Motor neuron (in vitro differentiated cells): ENCODE results near the gene PTPRT. TPM values are rescaled to one million over a fixed set of nuclear protein-coding genes. Genes with fewer than 3 reads are reported as not detected.

Source experiments
- ATAC-seq, 8 experiments: fragments of 200-7000 bp; cut with Tn5 transposase; replicated peaks in 6 of 8; 2 replicates each; pipeline ENCODE4 v1.8.0; 2021; ENCODE audit warnings: mild to moderate bottlenecking in 8 of 8, moderate library complexity in 8 of 8
- H3K27ac ChIP-seq, 2 donors: fragments of 250-450 bp; sonication (Bioruptor Pico); 2 replicates each; pipeline ENCODE4 v1.9.0; 2021; ENCODE audit warnings: antibody characterized with exemption in 2 of 2, mild to moderate bottlenecking in 2 of 2, moderate library complexity in 1 of 2
- H3K4me1 ChIP-seq, 2 donors: fragments of 250-450 bp; sonication (Bioruptor Pico); replicated peaks in 1 of 2; 2 replicates each; pipeline ENCODE4 v1.6.1; 2021; ENCODE audit warnings: antibody characterized with exemption in 2 of 2, mild to moderate bottlenecking in 2 of 2, moderate library complexity in 1 of 2
- H3K4me3 ChIP-seq, 5 donors: fragments of 250-450 bp; sonication (Bioruptor Pico); 2 replicates each; pipeline ENCODE4 v1.9.0; 2021; ENCODE audit warnings: antibody characterized with exemption in 5 of 5, mild to moderate bottlenecking in 5 of 5, moderate library complexity in 4 of 5
- WGBS, 10 experiments: fragments of 450-650 bp; shearing (Covaris generic); methylation state at CpG; one replicate each; pipeline ENCODE4 v1.0.0; 2022; 5-methylcytosine and 5-hydroxymethylcytosine counted together
- in situ Hi-C, 9 experiments: fragments of 400-800 bp; cut with MboI; loops; one replicate each; pipeline ENCODE4 v1.15.0; 2021; ENCODE audit warnings: low sequenced_read_pairs in 9 of 9, low pct_unique_long_range_greater_than_20kb in 2 of 9; ENCODE audit not compliant: unreplicated experiment in 9 of 9
- total RNA-seq, 8 experiments: library from RNA; unstranded; fragments of 300-600 nt; gene quantifications; 2 replicates each; pipeline versions ENCODE4 v1.2.3 to v1.2.4, GENCODE V29; 2022

Gene PTPRT
- total RNA-seq, 8 experiments from 2014 or later = 0.05 to 1.0 (median 0.32) TPM; not detected in 1

DNA sequence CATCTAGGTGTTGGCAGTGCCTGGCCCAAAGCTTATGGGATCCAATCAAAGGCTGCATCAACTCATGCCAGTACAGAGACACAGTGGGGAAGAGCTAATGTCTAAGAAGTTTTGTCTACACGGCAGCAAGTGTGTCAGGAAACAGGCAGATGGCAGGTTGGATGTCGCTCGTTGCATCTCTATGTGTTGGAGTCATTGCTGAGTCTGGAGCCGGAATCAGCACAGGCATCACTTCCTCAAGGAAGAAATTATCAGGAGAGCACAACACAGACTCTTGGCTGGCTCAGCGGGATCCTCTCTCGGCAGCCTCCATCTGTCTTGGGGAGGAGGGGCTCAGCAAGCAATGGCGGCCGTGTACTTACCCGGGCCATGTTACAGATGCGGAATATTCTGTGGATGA is 1104.3 kb downstream of the PTPRT start:
- in situ Hi-C loops = no loop called here
- 56 to 100% (median 86%) methylated on average over 1 to 10 of the region's 10 CpGs; no CpG with 5 or more reads in 1 of the 10 experiments for WGBS, 10 experiments
- ATAC-seq = no peak
- Histone ChIP-seq H3K27ac (no peak overlapping the region), H3K4me1 (no peaks in the 10 kb centered on the region), H3K4me3 (no peak overlapping the region)

DNA sequence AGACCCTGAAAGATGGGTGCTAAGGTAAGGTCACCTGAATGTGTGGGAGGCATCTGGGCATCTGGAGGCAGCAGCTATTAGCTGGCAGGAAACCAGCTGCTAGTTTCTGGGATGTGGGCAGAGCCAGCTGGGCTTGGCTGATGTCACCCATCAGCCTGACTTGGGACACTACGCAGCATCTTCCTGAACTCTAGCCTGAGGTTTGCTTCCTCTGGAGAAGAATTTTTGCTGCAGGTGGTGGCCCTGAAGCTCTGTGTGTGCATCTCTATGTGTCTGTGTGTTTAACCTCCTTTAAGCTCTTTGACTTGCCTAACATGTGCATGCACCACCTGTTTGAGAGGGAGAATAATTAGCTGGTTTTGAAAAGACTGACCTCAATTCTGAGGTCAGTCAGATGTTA is 1106.4 kb downstream of the PTPRT start:
- Histone ChIP-seq H3K4me1 (no peaks in the 10 kb centered on the region), H3K27ac (no peak overlapping the region), H3K4me3 (no peak overlapping the region)
- WGBS, 10 experiments = 50 to 80% (median 69%) methylated on average over 1 of the region's 1 CpG; no CpG with 5 or more reads in 6 of the 10 experiments
- in situ Hi-C loops = no loop called here
- ATAC-seq = no peak

DNA sequence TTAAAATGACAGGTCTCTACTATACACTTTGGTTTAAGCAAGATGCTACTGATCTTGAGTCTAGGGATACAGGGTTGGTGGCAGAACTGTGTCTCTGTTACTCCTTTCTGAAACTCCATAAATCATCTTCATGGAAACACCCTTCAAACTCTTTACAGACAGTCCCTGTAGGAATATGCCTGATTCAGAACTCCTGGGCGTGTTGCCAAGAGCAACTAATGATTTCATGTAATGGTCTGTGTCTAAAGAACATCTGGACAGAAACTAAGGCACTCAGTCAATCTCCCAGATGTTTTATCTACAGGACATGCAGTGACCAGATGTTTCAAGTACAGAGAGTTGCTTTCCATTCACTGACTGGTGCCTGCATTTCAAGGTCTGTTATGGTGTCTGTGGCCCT is 1107.1 kb downstream of the PTPRT start:
- ATAC-seq = peak in 3 of 8 experiments; percentile 18 to 99 (median 99)

DNA sequence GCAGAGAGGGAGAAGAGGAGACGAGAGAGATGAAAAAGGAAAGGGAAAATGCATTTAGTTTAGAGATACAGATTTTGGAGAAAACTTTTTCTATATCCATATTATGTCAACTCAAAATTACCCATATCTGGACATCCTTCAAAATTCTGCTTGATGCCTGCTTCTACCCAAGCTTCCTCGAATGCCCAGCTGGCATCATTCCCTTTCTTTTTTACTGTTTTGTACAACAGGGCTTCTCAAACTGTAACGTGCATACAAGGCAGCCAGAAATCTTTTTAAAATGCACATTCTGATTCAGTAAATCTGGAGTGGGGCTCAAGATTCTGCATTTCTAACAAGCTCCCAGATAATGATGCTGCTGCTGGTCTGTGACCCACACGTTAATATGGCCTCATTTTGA is 1108.8 kb downstream of the PTPRT start:
- H3K4me3 ChIP-seq = no peak overlapping the region
- no peaks in the 10 kb centered on the region for H3K4me1 ChIP-seq
- in situ Hi-C loops = no loop called here
- no peak overlapping the region for H3K27ac ChIP-seq
- 0 to 80% (median 29%) methylated on average over 1 to 3 of the region's 4 CpGs for WGBS, 10 experiments
- ATAC-seq = no peak

More for the DNA sequence above, 1107.1 kb downstream of the PTPRT start:
- H3K4me3 ChIP-seq = no peak overlapping the region
- in situ Hi-C loops = no loop called here
- 0 to 86% (median 20%) methylated on average over 1 of the region's 1 CpG; no CpG with 5 or more reads in 5 of the 10 experiments for WGBS, 10 experiments
- no peaks in the 10 kb centered on the region for H3K4me1 ChIP-seq
- no peak overlapping the region for H3K27ac ChIP-seq

DNA sequence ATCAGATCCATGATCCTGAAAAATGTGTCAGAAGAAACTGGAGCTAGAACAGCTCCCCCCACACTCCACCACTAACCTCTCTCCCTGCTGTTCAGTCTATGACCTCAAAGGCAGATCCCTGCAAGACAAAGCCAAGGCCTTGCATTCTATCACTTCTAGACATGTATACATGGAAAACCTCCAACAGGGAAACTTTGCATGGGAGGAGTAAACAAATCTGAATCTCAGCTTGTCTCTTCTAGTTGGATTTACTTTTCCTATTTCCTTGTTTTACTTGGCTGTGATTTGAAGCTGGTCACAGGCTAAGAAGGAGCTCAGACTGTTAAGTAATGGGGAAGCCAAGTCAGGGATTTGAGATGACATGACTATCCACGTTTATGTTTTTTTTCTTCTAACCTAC is 1114.8 kb downstream of the PTPRT start:
- in situ Hi-C loops = no loop called here
- ATAC-seq = peak in 2 of 8 experiments; percentile 24 to 86
- WGBS, 10 experiments = 0 to 57% (median 21%) methylated on average over 1 of the region's 1 CpG; no CpG with 5 or more reads in 6 of the 10 experiments

DNA sequence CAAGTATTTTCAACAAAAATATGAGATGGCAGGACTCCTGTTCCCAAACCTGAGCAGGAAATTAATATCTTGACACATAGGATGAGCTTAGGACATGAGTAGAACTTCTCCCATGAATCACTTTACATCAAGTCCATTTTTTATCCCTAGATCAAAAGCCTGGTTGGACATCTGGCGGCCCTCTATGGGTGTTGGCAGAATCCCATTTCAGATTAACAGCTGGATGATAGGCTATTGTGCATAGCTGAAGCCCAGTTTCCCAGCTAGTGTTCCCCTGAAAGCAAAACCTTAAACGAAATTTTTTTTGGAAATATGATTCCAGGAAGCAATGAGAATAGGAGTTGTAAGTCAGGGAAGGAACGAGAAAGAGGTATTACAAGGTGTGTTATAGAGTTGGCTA is 1122.1 kb downstream of the PTPRT start:
- no peak overlapping the region for H3K27ac ChIP-seq
- no peak for ATAC-seq
- no peak overlapping the region for H3K4me3 ChIP-seq
- H3K4me1 ChIP-seq = no peaks in the 10 kb centered on the region
- in situ Hi-C loops = no loop called here
- WGBS, 10 experiments = 0 to 54% (median 30%) methylated on average over 1 to 3 of the region's 3 CpGs; no CpG with 5 or more reads in 3 of the 10 experiments

More for the DNA sequence above, 1114.8 kb downstream of the PTPRT start:
- Histone ChIP-seq H3K4me1 (no peaks in the 10 kb centered on the region), H3K4me3 (no peak overlapping the region), H3K27ac (no peak overlapping the region)

DNA sequence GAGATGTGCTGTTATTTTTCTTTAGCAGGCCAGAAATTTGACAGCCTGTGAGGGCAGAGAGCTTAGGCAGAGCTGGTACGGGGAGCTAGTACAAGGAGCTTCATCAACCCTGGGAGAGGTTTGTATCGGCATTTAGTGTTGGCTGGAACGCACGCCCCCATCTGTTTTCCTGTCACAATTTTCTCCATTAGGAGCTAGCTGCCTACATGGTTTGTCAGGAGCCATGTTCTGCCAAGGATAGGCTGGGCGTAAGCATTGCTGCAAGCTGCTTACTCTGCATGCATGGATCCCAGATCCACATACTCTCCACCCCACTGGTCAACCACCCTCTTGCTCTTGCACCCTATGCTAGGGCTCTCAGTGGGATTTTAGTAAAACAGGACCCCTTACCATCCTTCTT is 1122.5 kb downstream of the PTPRT start:
- in situ Hi-C loops = no loop called here
- H3K4me1 ChIP-seq = no peaks in the 10 kb centered on the region
- no peak overlapping the region for H3K27ac ChIP-seq
- 33 to 93% (median 83%) methylated on average over 1 to 3 of the region's 5 CpGs; no CpG with 5 or more reads in 4 of the 10 experiments for WGBS, 10 experiments
- H3K4me3 ChIP-seq = no peak overlapping the region
- ATAC-seq = no peak

DNA sequence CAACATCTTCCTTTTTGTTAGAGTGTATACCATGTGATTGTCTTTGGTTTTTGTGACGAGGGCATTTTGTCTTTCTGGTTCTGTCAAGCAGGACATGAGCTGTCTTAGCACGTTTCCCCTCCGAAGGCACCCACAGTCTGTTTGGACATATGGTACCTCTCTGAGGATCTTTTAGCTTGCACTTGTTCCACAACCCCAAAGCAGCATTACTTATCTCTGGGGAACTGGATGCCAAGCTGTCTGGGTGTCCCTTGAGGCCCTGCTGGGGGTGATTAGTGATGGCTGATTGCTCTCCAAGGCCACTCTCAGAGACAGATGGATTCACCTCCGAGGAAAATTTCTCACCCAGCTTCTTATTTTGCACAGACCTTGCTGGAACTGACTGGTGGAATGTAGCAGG is 1126.6 kb downstream of the PTPRT start:
- Histone ChIP-seq H3K4me3 (no peak overlapping the region), H3K4me1 (no peaks in the 10 kb centered on the region), H3K27ac (no peak overlapping the region)
- in situ Hi-C loops = no loop called here
- WGBS, 10 experiments = 0 to 65% (median 29%) methylated on average over 1 to 4 of the region's 4 CpGs; no CpG with 5 or more reads in 2 of the 10 experiments
- ATAC-seq = no peak

DNA sequence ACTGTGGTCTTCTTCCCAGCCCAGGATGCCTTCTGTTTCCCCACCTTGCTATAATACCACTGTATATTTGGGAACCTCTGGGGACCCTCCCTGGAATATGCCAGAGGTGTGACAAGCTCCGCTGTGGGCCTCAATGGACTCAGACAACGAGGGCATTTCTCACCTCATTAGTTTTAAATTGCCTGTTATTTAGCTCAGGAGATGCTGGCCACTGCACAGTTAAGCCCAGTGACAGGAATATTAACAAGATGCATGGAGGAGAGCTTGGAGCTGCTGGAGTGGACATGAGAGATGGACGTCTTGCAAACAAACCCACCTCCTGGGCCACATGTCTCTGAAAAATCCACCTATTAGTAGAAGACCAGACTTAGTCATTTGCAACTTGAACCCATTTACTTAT is 1136.4 kb downstream of the PTPRT start:
- no peak for ATAC-seq
- no peak overlapping the region for H3K27ac ChIP-seq
- WGBS, 10 experiments = 0 to 100% (median 33%) methylated on average over 1 to 3 of the region's 3 CpGs; no CpG with 5 or more reads in 5 of the 10 experiments
- H3K4me3 ChIP-seq = no peak overlapping the region
- in situ Hi-C loops = no loop called here
- H3K4me1 ChIP-seq = no peaks in the 10 kb centered on the region

DNA sequence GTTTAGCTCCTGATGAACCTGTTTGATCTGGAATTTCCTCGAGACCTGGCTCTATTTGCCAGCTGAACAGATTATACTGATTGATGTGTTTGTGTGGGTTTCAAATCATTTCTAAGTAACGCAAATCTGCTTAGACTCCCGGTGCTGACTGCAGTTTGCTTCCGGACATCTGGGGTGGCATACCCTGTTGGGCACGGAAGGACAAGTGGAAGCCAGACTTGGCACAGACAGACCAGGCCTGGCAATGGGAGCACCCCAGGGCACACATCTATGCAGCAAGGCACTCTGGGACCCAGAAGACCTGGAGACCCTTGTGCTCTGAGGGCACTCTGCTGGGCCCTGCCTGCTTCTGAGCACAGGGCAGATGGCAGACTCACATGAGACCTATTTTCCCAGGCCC is 1137.8 kb downstream of the PTPRT start:
- no peak overlapping the region for H3K4me3 ChIP-seq
- no peak overlapping the region for H3K27ac ChIP-seq
- no peak for ATAC-seq
- in situ Hi-C loops = no loop called here
- 0 to 72% (median 60%) methylated on average over 1 to 5 of the region's 5 CpGs; no CpG with 5 or more reads in 3 of the 10 experiments for WGBS, 10 experiments
- H3K4me1 ChIP-seq = no peaks in the 10 kb centered on the region

DNA sequence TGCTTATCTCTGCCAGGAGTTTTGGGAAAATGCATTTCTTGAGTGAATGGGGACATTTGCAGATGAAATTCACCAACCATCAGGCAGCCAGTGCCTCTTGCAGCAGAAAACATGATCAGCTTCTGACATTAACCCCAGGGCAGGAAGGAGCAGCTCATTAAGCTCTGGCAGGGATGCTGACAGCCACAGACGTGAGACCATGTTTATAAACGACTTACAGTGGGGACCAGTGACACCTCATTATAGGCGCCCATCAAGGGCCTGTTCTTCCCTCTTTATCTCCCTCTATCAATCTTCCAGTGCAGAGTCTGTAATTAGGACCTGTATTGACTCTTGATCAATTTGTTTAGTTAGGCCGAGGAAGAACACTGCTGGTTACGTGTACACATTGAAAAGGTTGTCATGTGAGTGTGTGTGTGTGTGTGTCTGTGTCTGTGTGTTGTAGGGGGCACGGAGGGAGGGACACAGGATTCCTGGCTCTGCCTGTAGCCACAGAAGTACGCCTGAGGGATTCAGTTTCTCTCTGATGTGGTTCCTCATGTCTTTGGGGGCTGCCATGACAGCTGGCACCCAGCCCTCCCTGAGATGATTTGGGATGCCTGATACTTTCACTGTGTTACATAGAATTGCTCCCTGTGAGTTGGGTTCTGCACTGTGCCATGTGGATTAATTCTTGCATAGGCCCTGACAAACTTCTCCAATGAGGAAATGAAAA is 1143.2 kb downstream of the PTPRT start:
- in situ Hi-C loops = no loop called here
- Histone ChIP-seq H3K4me3 (no peak overlapping the region), H3K4me1 (no peaks in the 10 kb centered on the region), H3K27ac (peak overlapping the region in 1 of 2 donors; percentile 16)
- peak in 4 of 8 experiments; percentile 15 to 64 (median 54) for ATAC-seq
- WGBS, 10 experiments = 0 to 55% (median 40%) methylated on average over 1 to 4 of the region's 7 CpGs; no CpG with 5 or more reads in 3 of the 10 experiments

DNA sequence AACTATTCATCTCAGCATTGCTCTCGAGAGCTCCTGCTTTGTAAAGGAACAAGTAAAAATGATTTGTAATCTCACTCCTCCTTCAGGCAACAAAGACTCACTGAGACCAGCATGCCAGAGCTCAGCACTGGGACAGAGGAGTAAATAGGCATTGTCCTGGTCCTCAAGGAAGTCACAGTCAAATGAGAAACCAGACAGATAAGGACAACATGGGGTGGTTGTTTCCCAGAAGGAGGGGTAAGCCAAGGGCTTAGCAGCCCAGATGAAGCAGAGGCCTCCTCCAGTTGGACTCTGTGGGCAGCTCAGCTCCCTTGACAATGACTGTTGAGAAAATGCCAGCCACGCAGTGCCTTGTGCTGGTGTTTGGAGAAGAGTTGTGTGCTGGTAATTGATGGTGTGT is 1145.8 kb downstream of the PTPRT start:
- in situ Hi-C loops = no loop called here
- no peaks in the 10 kb centered on the region for H3K4me1 ChIP-seq
- no peak for ATAC-seq
- no peak overlapping the region for H3K27ac ChIP-seq
- no peak overlapping the region for H3K4me3 ChIP-seq
- 0 to 40% (median 20%) methylated on average over 1 to 2 of the region's 2 CpGs; no CpG with 5 or more reads in 3 of the 10 experiments for WGBS, 10 experiments

DNA sequence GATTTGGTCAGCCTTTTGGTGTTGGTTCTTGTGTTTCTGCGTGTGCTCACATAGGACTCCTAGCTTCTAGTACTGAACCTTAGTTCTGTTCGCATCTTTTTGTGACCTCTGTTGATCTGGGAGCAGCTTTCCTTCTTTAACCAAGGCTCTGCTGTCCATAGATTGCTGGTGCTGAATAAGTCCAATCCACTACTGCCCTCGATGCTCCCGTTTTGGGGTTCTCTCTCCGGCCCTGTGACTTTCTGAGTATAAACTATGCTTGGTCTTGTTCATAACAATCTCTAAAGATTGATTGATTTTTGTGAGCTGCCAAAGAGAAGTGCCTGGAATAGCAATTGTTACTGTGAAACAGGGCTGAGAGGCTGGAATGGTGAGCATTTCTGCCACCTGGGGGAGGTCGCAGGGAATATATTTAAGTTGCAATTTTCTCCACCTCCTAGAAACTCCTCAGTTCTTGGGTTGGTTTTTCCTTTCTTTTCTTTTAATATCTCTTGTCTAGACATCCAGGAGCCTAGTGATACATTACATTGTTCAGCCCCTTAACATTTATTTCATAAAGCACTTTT is 1148.6 kb downstream of the PTPRT start:
- peak in 1 of 8 experiments; percentile 23 for ATAC-seq
- Histone ChIP-seq H3K4me3 (no peak overlapping the region), H3K27ac (no peak overlapping the region), H3K4me1 (no peaks in the 10 kb centered on the region)
- 6 to 33% (median 26%) methylated on average over 1 to 6 of the region's 6 CpGs; no CpG with 5 or more reads in 1 of the 10 experiments for WGBS, 10 experiments
- in situ Hi-C loops = no loop called here
